Measurements from ENCODE around the gene MEN1.

MEN1 gene

DNA sequence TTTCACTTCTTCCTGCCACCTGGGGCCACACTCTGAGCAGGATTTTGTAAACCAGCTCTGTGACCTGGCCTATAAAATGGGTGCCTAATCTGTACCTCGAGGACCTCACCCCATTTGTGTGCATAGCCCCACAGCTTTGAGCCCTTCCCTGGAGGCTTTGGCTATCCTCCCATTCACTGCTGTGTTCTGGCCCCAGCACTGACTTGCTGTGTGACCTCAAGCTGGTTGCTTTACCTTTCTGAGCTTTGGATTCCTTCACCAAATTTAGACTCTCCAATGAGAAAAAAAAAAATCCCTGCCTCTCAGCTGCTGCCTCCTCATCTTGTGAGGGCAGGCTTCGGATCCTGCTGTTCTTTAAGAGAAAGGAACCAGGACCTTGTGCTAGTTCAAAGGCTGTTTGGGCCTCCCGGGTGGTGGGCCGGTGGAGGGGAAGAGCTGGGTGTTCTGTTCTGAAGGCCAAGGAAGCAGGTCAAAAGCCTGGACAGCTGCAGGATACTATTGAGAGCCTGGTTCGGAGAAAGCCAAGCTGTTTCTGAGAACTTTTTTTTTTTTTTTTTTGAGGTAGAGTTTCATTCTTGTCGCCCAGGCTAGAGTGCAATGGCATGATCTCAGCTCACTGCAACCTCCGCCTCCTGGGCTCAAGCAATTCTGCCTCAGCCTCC is 49.5 kb downstream of the MEN1 start:
- DNase-seq (ENCODE audit: low read depth) = no peak
- no peak overlapping the region for H3K4me3 ChIP-seq (ENCODE audit: control insufficient read depth, low read depth, low read length)
- TF ChIP-seq, protein P1, sequence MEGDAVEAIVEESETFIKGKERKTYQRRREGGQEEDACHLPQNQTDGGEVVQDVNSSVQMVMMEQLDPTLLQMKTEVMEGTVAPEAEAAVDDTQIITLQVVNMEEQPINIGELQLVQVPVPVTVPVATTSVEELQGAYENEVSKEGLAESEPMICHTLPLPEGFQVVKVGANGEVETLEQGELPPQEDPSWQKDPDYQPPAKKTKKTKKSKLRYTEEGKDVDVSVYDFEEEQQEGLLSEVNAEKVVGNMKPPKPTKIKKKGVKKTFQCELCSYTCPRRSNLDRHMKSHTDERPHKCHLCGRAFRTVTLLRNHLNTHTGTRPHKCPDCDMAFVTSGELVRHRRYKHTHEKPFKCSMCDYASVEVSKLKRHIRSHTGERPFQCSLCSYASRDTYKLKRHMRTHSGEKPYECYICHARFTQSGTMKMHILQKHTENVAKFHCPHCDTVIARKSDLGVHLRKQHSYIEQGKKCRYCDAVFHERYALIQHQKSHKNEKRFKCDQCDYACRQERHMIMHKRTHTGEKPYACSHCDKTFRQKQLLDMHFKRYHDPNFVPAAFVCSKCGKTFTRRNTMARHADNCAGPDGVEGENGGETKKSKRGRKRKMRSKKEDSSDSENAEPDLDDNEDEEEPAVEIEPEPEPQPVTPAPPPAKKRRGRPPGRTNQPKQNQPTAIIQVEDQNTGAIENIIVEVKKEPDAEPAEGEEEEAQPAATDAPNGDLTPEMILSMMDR (conservative IDR thresholded peaks at IDR 0.05; ENCODE audit: control insufficient read depth, insufficient read depth, low read depth, low read length) = no peak

DNA sequence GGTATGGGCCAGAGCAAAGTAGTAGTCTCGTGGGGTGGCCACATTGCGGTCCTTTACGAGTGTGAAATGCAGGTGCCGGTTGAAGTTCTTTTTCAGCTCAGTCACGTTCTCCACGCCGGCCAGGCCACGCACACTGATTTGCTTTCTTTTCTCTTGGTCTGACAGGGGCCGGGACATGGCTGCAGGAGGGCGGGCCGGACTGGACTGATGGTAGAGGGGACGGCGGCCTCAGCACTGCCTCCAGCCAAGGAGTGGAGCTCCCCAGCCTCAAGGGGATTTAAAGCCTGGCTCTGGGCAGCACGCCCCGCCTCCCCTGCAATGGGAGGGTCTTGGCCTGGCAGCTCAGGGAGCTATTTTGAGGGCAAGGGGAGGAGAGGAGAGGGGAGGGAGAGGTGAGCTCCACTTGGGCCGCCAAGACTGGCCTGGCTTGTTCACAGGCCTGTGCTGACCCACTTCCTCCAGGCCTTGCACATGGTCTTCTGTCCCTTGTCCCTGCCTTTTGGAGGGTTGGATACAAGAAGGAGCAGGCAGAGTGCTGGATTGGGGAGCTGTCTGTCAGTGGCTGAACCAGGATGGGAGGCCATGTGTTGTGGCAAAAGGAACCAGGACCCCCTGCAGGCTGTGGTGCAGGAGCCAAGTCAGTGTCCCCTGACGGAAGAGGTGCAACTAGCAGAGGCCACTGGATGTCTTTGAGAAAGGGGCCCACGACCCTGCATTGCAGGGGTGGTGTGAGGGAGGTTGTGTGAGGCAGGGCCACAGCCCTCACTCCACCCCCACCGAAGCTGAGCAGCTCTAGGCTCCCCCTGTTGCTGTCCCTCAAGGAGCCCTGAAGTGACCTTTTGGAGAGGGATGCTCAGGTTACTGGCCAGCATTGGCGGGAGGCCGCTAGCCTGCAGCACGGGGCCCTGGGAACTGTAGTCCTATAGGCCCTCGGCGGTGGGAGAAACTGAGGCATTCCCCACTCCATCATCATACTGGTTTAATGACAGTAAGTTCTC is 50.3 kb downstream of the MEN1 start, which contains the start of gene PYGM:
TSS of gene PYGM (minus strand) at position 253 of the 998 bp plus-strand sequence. CDS start at position 177, 76 bp downstream.
- peak; percentile 31 for DNase-seq (ENCODE audit: low read depth)

DNA sequence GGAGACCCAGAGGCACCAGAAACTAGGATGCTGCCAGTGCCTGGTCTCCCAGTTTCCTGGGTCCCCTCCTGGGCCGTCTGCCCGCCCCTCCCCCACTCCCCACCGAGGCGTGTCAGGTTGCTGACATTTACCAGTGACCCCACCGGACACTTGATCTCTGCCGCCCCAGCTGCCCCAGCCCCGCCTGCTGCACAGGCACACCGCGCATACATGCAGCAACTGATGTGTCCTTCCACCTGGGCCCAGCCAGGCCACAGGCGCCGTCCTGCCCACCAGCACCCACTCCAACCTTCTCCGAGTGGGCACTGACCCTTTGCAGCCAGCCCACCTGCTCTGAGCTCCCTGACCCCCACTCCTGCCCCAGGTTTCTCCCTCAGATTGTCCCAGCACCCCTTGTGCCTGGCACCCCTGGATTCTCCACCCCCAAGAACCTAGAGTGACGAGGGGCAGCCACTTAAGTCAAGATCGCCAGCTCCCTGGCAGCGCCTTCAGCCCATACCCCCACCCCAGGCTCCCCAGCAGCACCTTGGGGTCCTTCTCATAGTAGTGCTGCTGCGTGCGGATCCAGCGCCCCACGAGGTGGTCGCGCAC is 51.1 kb downstream of the MEN1 start:
- DNase-seq (ENCODE audit: low read depth) = no peak
- TF ChIP-seq, protein P1 (conservative IDR thresholded peaks at IDR 0.05; ENCODE audit: control insufficient read depth, insufficient read depth, low read depth, low read length) = no peak
- H3K4me3 ChIP-seq (ENCODE audit: control insufficient read depth, low read depth, low read length) = no peak overlapping the region

More for the DNA sequence above, 50.3 kb downstream of the MEN1 start, which contains the start of gene PYGM:
- no peak within 1 kb of the TSS for H3K4me3 ChIP-seq (ENCODE audit: control insufficient read depth, low read depth, low read length)
- TF ChIP-seq, protein P1 (conservative IDR thresholded peaks at IDR 0.05; ENCODE audit: control insufficient read depth, insufficient read depth, low read depth, low read length) = no peak

DNA sequence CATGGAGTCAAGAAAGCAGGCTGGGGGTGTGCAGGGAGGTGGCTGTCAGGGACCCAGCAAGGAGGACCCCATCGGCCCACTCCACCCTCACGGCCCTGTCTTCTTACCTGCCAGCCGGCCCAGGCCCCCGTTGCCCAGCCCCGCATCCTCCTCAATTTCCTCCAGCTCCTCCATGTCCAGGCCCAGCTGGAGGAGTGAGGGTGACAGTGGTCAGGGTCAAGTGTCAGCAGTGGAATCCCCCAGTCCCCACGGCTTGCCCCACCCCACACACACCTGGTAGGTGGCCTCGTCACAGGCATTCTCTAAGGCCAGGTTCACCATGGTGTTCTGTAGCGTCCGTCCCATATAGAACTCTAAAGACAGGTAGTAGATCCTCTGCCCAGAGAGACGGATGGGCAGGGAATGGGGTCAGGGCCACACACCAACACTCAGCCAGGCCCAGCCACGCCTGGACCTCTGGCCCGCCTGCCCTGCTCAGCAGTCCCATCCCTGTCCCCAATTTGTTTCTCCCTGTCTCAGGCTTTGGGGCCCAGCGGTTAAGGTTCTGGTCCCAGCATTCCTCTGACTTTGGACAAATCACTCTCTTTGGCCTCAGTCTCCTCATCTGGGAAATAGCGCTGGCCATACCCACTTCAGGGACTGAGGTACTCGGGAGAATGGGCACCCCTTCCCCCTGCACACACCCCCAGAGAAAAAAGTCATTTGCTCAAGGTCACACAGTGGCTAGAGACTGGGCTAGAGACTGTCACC is 51.8 kb downstream of the MEN1 start:
- no peak overlapping the region for H3K4me3 ChIP-seq (ENCODE audit: control insufficient read depth, low read depth, low read length)
- DNase-seq (ENCODE audit: low read depth) = no peak

DNA sequence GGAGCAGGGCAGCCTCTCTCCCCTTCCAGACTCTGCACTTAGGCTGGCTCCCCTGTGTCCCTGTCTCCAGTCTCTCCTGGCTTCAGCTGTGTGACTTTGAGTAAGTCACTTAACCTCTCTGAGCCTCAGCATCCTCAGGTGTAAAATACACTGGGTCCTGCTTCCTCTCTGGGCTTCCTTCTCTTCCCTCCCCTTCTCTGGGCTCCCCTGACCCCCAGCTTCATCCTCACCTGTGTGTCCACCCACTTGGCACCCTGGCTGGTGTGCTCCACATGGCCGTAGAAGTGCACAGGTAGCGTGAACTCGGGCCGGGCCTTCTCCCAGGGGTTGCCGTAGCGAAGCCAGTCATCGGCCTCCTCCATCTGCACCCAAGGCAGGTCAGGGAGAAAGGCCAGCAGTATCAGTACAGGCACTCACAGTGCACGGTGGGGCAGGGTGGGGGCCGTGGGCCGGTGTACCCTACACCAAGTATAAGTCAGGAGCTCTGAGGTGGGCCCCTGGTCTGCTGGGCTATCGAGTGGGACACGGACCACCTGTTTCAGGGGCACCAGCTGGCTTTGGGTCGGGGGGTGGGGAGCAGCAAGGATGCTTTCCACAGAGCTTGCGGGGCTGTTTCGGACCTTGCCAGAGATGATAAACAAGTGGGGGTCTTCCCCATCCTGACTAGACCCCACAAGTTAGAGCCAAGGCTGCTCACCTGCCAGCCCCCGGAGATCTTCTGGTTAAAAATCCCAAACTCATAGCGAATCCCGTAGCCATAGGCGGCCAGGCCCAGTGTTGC is 52.6 kb downstream of the MEN1 start:
- H3K4me3 ChIP-seq (ENCODE audit: control insufficient read depth, low read depth, low read length) = no peak overlapping the region
- DNase-seq (ENCODE audit: low read depth) = no peak
- TF ChIP-seq, protein P1 (conservative IDR thresholded peaks at IDR 0.05; ENCODE audit: control insufficient read depth, insufficient read depth, low read depth, low read length) = no peak

More for the DNA sequence above, 51.8 kb downstream of the MEN1 start:
- TF ChIP-seq, protein P1 (conservative IDR thresholded peaks at IDR 0.05; ENCODE audit: control insufficient read depth, insufficient read depth, low read depth, low read length) = no peak
